IMR-90 (cell line): ENCODE data around the gene WRAP53.

Experiments used
- CEBPB ChIP-seq: IDR thresholded peaks from 2 replicates; pipeline ENCODE4 v1.6.1; 2012; ENCODE audit warnings: low read depth, low read length, improper control_type of control experiment
- MAFK ChIP-seq: IDR thresholded peaks from 2 replicates; pipeline ENCODE4 v1.6.1; 2012; ENCODE audit warnings: low read depth, low read length, improper control_type of control experiment
- MAZ ChIP-seq: IDR thresholded peaks from 2 replicates; pipeline ENCODE4 v1.6.1; 2012; ENCODE audit warnings: low read depth, mild to moderate bottlenecking, low read length, improper control_type of control experiment, moderate library complexity, borderline replicate concordance
- MXI1 ChIP-seq: IDR thresholded peaks from 2 replicates; pipeline ENCODE4 v1.6.1; 2012; ENCODE audit warnings: low read depth, mild to moderate bottlenecking, low read length, moderate library complexity, borderline replicate concordance
- NFE2L2 ChIP-seq: fragments of 150-350 bp; IDR thresholded peaks from 2 replicates; pipeline ENCODE4 v1.6.1; 2016; ENCODE audit warnings: low read depth, mild to moderate bottlenecking, low read length
- POLR2A ChIP-seq: IDR thresholded peaks from 2 replicates; pipeline ENCODE4 v1.6.1; 2012; ENCODE audit warnings: mild to moderate bottlenecking, low read depth, low read length
- RAD21 ChIP-seq: IDR thresholded peaks from 2 replicates; pipeline ENCODE4 v1.6.1; 2012; ENCODE audit warnings: low read length, improper control_type of control experiment
- RCOR1 ChIP-seq: IDR thresholded peaks from 2 replicates; pipeline ENCODE4 v1.6.1; 2012; ENCODE audit warnings: mild to moderate bottlenecking, low read length, improper control_type of control experiment; ENCODE audit not compliant: insufficient replicate concordance
- RFX5 ChIP-seq: IDR thresholded peaks from 2 replicates; pipeline ENCODE4 v1.8.0; 2012; ENCODE audit warnings: low read depth, mild to moderate bottlenecking, low read length, moderate library complexity
- TF ChIP-seq, protein P1 (sequence below): conservative IDR thresholded peaks from 2 replicates; pipeline ENCODE4 v1.5.1; 2012; ENCODE audit warnings: mild to moderate bottlenecking, low read depth, low read length, improper control_type of control experiment
- TF ChIP-seq, protein P2 (sequence below): fragments of 150-350 bp; IDR thresholded peaks from 2 replicates; pipeline ENCODE4 v1.6.1; 2017; ENCODE audit warnings: mild to moderate bottlenecking, antibody characterized with exemption, low read length, low read depth

DNA sequence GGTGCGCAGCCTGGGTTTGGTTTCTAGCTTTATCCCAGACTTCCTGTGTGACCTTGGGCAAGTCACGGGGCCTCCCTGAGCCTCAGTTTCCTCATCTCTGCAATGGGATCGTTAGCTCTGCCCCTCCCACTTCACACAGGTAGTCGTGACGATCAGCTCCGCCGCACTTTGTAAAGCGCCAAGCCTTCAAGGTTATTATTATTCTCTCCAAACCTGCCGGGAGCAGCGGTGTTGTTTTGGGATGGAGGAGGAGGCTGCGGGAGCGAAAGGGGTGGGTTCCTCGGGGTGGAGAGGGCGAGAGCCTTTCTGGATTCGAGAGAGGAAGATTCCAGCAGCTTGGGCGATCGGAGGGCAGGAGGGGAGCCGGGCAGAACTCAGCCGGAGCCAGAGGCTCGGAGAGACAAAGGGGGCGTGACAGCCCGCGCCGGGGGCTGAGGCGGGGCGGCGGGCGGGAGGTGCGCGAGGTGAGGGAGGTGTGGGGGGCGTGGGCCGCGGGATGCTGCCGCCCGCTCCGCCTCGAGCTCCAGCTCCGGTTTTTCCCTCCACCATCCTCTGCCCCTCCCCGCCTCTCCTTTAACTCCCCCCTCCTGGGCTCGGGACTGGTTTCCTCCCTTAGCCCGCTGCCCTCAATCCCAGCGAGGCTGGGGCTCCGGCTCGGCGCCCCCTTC lies 16.5 kb downstream of the WRAP53 start, which contains the start of gene EFNB3:
- TF ChIP-seq, protein P1, sequence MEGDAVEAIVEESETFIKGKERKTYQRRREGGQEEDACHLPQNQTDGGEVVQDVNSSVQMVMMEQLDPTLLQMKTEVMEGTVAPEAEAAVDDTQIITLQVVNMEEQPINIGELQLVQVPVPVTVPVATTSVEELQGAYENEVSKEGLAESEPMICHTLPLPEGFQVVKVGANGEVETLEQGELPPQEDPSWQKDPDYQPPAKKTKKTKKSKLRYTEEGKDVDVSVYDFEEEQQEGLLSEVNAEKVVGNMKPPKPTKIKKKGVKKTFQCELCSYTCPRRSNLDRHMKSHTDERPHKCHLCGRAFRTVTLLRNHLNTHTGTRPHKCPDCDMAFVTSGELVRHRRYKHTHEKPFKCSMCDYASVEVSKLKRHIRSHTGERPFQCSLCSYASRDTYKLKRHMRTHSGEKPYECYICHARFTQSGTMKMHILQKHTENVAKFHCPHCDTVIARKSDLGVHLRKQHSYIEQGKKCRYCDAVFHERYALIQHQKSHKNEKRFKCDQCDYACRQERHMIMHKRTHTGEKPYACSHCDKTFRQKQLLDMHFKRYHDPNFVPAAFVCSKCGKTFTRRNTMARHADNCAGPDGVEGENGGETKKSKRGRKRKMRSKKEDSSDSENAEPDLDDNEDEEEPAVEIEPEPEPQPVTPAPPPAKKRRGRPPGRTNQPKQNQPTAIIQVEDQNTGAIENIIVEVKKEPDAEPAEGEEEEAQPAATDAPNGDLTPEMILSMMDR, result no peak
- TF ChIP-seq CEBPB (no peak), POLR2A (no peak), RCOR1 (no peak), RAD21 (no peak), MXI1 (no peak), MAZ (peak; percentile 68; the same call in 1 of the 2 replicates), NFE2L2 (no peak), MAFK (no peak), RFX5 (no peak)
- TF ChIP-seq, protein P2, sequence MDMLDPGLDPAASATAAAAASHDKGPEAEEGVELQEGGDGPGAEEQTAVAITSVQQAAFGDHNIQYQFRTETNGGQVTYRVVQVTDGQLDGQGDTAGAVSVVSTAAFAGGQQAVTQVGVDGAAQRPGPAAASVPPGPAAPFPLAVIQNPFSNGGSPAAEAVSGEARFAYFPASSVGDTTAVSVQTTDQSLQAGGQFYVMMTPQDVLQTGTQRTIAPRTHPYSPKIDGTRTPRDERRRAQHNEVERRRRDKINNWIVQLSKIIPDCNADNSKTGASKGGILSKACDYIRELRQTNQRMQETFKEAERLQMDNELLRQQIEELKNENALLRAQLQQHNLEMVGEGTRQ, result no peak
